ENCODE data around the gene HSPB3. TPM values are rescaled to one million over a fixed set of nuclear protein-coding genes. Genes with fewer than 3 reads are reported as not detected.

Gene HSPB3
- total and polyA plus RNA-seq, 2 of the 4 experiments (the other 2 are of a cell fraction) = 0.31 to 0.54 TPM

DNA sequence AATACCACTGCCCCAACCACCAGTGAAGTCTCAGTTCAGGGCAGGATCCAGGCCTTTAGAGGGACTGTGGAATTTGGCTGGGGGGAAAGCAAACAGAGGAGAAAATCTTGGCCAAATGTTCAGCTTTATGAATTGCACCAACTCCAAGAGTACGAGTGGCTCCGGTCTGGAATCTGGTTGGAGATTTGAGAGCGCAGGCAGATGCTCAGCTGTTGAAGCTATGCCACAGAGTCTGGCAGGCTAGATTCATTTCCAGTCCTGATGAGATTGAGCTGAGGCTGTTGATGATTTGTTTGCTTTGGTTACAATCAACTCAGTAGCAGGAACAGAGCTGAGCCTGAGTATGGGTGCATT is 9.1 kb upstream of the HSPB3 start:
- H2BK20ac ChIP-seq (ENCODE audit: low read depth, low read length) = no peak overlapping the region
- no peaks in the 10 kb centered on the region for H3K36me3 ChIP-seq (ENCODE audit: control insufficient read depth, insufficient read depth, low read length)
- H4K5ac ChIP-seq (ENCODE audit: low read depth, low read length) = no peak overlapping the region
- no peak overlapping the region for H2BK5ac ChIP-seq (ENCODE audit: low read depth, low read length, poor library complexity, severe bottlenecking)
- intact Hi-C loops (cut with micrococcal nuclease) = loop anchor here (10.0 kb wide), 1 partner anchor 418 kb away; no protein-coding TSS in a partner anchor
- H3K9me3 ChIP-seq (ENCODE audit: control insufficient read depth, insufficient read depth, low read length) = no peaks in the 10 kb centered on the region
- no peak for TF ChIP-seq POLR2A (IDR thresholded peaks at IDR 0.05; ENCODE audit: low read depth, low read length)
- TF ChIP-seq MXI1 (IDR thresholded peaks at IDR 0.05; ENCODE audit: borderline replicate concordance, low read depth, low read length) = no peak
- TF ChIP-seq, protein P1, sequence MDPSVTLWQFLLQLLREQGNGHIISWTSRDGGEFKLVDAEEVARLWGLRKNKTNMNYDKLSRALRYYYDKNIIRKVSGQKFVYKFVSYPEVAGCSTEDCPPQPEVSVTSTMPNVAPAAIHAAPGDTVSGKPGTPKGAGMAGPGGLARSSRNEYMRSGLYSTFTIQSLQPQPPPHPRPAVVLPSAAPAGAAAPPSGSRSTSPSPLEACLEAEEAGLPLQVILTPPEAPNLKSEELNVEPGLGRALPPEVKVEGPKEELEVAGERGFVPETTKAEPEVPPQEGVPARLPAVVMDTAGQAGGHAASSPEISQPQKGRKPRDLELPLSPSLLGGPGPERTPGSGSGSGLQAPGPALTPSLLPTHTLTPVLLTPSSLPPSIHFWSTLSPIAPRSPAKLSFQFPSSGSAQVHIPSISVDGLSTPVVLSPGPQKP (IDR thresholded peaks at IDR 0.05; ENCODE audit: borderline replicate concordance, low read depth, low read length) = no peak
- TF ChIP-seq CHD1 (IDR thresholded peaks at IDR 0.05; ENCODE audit: low read depth, low read length) = no peak
- no peak for TF ChIP-seq MAZ (IDR thresholded peaks at IDR 0.05; ENCODE audit: borderline replicate concordance, low read depth, low read length)
- in situ Hi-C loops (cut with MboI; ENCODE audit: low sequenced_read_pairs) = loop anchor here (5.0 kb wide), 1 partner anchor 36 kb away; no protein-coding TSS in a partner anchor
- no peak overlapping the region for H3K27ac ChIP-seq (ENCODE audit: insufficient read depth, low read length)
- no peak overlapping the region for H2AK9ac ChIP-seq (replicated peaks; ENCODE audit: low read depth, low read length, poor library complexity)
- no peak overlapping the region for H4K8ac ChIP-seq (ENCODE audit: low read depth in 2 of 2, low read length in 2 of 2)
- no peak overlapping the region for H3K23ac ChIP-seq (ENCODE audit: low read depth, low read length)
- H2AFZ ChIP-seq (replicated peaks; ENCODE audit: low read length, poor library complexity) = no peak overlapping the region
- no peaks in the 10 kb centered on the region for H4K20me1 ChIP-seq (ENCODE audit: insufficient read depth, low read length)
- H3K14ac ChIP-seq (replicated peaks; ENCODE audit: low read depth, low read length) = no peak overlapping the region
- no peaks in the 10 kb centered on the region for H3K79me1 ChIP-seq (ENCODE audit: low read depth in 1 of 2, low read length in 2 of 2)
- H2BK120ac ChIP-seq (ENCODE audit: low read depth, low read length) = no peak overlapping the region
- no CpG with 5 or more reads among the region's 3 CpGs for WGBS, 2 experiments (ENCODE audit: extremely low coverage in 2 of 2, insufficient read length in 1 of 2)
- H4K91ac ChIP-seq (ENCODE audit: insufficient read depth, low read depth, low read length) = no peak overlapping the region
- CTCF ChIA-PET = no interaction called here
- H3K18ac ChIP-seq (ENCODE audit: low read depth, low read length) = no peak overlapping the region
- H3K27me3 ChIP-seq (ENCODE audit: control insufficient read depth, insufficient read depth, low read length) = peaks cover 5% of the 10 kb centered on the region; the same call in 1 of the 2 replicates
- DNase-seq = no peak
- no peak overlapping the region for H2BK15ac ChIP-seq (ENCODE audit: low read depth, low read length)
- dilution Hi-C loops (cut with HindIII; ENCODE audit: low sequenced_read_pairs, unreplicated experiment) = no loop called here
- H2AK5ac ChIP-seq (ENCODE audit: low read depth, low read length) = no peak overlapping the region
- no peak overlapping the region for H3K4me2 ChIP-seq (ENCODE audit: low read depth, low read length)
- BruUV-seq (replicated peaks) = no TSS peak
- H3K56ac ChIP-seq (ENCODE audit: extremely low read depth, insufficient read depth, low read length) = no peak overlapping the region
- POLR2A ChIA-PET (ENCODE audit: unreplicated experiment) = no interaction called here
- no peaks in the 10 kb centered on the region for H3K4me1 ChIP-seq (ENCODE audit: control insufficient read depth, insufficient read depth, low read length)
- no peak overlapping the region for H3K4me3 ChIP-seq (ENCODE audit: insufficient read depth, low read depth, low read length)
- ATAC-seq (ENCODE audit: low read depth) = no peak
- no peaks in the 10 kb centered on the region for H3K9me1 ChIP-seq (ENCODE audit: insufficient read depth, low read length)
- H3K9ac ChIP-seq (ENCODE audit: low read depth, low read length) = no peak overlapping the region
- no peak overlapping the region for H3K4ac ChIP-seq (ENCODE audit: low read depth, low read length)
